HUES64 (cell line): ENCODE measurements around the gene EXOC1.

Experiments used
- H3K27ac ChIP-seq: 2 replicates; pipeline ENCODE4 v1.7.0; 2013; ENCODE audit warnings: low read depth, low read length, inconsistent platforms
- H3K27me3 ChIP-seq: 2 replicates; pipeline ENCODE4 v1.6.1; 2013; ENCODE audit warnings: mild to moderate bottlenecking, low read length; ENCODE audit not compliant: insufficient read depth
- H3K36me3 ChIP-seq: 2 replicates; pipeline ENCODE4 v1.6.1; 2013; ENCODE audit warnings: mild to moderate bottlenecking, low read length; ENCODE audit not compliant: insufficient read depth
- H3K4me1 ChIP-seq: 2 replicates; pipeline ENCODE4 v1.6.1; 2013; ENCODE audit warnings: mild to moderate bottlenecking, low read length, moderate library complexity; ENCODE audit not compliant: insufficient read depth
- H3K4me3 ChIP-seq: 2 replicates; pipeline ENCODE4 v1.5.1; 2013; ENCODE audit warnings: mild to moderate bottlenecking, low read length, moderate library complexity
- H3K9ac ChIP-seq: 2 replicates; pipeline ENCODE4 v1.6.1; 2013; ENCODE audit warnings: mild to moderate bottlenecking, low read depth, low read length
- H3K9me3 ChIP-seq: 2 replicates; pipeline ENCODE4 v1.6.1; 2013; ENCODE audit warnings: low read depth, low read length; ENCODE audit not compliant: insufficient read depth
- WGBS: fragments of 150-250, 120-280 bp; methylation state at CpG from one replicate; pipeline ENCODE4 v1.1.7; 2013; ENCODE audit warnings: missing lambda C conversion rate; 5-methylcytosine and 5-hydroxymethylcytosine counted together

Gene EXOC1

GRCh38 chr4:55906989-55907388 is 53.5 kb downstream of the EXOC1 start:
- Histone ChIP-seq H3K27ac (no peak overlapping the region), H3K4me3 (no peak overlapping the region), H3K4me1 (no peaks in the 10 kb centered on the region), H3K36me3 (peaks cover 21% of the 10 kb centered on the region), H3K27me3 (no peaks in the 10 kb centered on the region), H3K9ac (no peak overlapping the region), H3K9me3 (no peaks in the 10 kb centered on the region)
- WGBS: 77% methylated on average over 2 of the region's 3 CpGs

DNA sequence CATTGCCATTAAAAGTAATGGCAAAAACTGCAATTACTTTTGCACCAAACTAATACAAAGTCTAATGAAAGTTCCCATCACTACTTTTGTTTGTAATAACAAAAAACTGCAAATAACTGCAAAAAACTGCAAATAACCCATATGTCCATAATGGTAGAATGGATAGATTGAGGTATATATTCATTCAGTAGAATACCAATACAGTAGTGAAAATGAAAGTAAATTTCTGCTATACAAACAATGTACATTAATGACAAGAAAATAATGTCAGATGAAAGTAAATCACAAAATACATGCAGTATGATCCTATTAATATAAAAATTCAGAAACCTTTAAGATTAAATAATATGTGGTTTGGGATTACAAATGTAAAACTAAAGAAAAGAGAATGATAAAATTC is 54.0 kb downstream of the EXOC1 start:
- Histone ChIP-seq H3K9ac (no peak overlapping the region), H3K27me3 (no peaks in the 10 kb centered on the region), H3K9me3 (no peaks in the 10 kb centered on the region), H3K4me1 (no peaks in the 10 kb centered on the region), H3K36me3 (peaks cover 16% of the 10 kb centered on the region; the same call in 1 of the 2 replicates), H3K4me3 (no peak overlapping the region), H3K27ac (no peak overlapping the region)

GRCh38 chr4:55910140-55910539 is 56.7 kb downstream of the EXOC1 start:
- 94% methylated on average over 1 of the region's 1 CpG for WGBS
- Histone ChIP-seq H3K4me3 (no peak overlapping the region), H3K27ac (no peak overlapping the region), H3K27me3 (no peaks in the 10 kb centered on the region), H3K9ac (no peak overlapping the region), H3K4me1 (no peaks in the 10 kb centered on the region), H3K36me3 (no peaks in the 10 kb centered on the region), H3K9me3 (no peaks in the 10 kb centered on the region)

DNA sequence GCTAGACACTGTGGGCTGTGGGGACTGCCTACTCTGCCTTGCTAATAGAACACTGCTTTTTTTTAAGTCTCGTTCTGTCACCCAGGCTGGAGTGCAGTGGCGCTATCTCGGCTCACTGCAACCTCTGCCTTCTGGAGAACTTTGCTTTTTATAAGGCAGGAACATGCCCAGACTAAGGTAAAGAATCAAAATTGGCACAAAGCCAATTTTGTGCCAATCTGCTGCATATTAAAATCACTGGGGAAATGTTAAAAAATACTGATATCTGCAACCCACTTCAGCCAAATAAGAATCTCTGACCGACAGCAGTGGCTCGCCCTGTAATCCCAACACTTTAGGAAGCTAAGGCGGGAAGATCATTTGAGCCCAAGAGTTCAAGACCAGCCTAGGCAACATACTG is 58.8 kb downstream of the EXOC1 start:
- no peaks in the 10 kb centered on the region for H3K4me1 ChIP-seq
- H3K4me3 ChIP-seq: no peak overlapping the region
- 94% methylated on average over 6 of the region's 6 CpGs for WGBS
- H3K27me3 ChIP-seq: no peaks in the 10 kb centered on the region
- no peaks in the 10 kb centered on the region for H3K9me3 ChIP-seq
- no peak overlapping the region for H3K9ac ChIP-seq
- H3K36me3 ChIP-seq: no peaks in the 10 kb centered on the region
- H3K27ac ChIP-seq: no peak overlapping the region

DNA sequence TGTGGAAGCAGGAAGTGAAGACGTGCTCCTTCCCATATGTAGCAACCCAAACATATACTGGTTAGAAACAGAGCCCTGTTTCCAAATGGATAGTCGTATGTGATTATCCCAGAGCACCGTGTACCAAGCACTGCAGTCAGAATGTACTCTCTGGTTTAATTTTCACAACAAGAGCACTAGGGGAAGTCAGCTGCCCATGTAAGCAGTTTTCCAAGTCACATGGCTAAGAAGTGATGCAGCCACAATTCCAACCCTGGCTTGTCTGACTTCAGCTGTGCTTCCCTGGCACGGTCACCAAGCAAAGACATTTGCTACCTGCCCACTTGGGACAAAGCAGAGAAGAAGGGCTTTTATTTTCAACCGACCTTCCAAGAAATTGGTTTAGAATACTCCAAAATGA is 67.1 kb downstream of the EXOC1 start:
- no peaks in the 10 kb centered on the region for H3K9me3 ChIP-seq
- H3K27me3 ChIP-seq: no peaks in the 10 kb centered on the region
- H3K4me3 ChIP-seq: no peak overlapping the region
- 90% methylated on average over 5 of the region's 5 CpGs for WGBS
- H3K36me3 ChIP-seq: no peaks in the 10 kb centered on the region
- H3K4me1 ChIP-seq: no peaks in the 10 kb centered on the region
- no peak overlapping the region for H3K9ac ChIP-seq
- no peak overlapping the region for H3K27ac ChIP-seq

- WGBS: 93% methylated on average over 3 of the region's 3 CpGs
- H3K36me3 ChIP-seq: no peaks in the 10 kb centered on the region
- H3K9ac ChIP-seq: no peak overlapping the region
- peaks cover under 1% of the 10 kb centered on the region; the same call in 1 of the 2 replicates for H3K4me1 ChIP-seq
- no peaks in the 10 kb centered on the region for H3K9me3 ChIP-seq
- H3K4me3 ChIP-seq: no peak overlapping the region
- no peaks in the 10 kb centered on the region for H3K27me3 ChIP-seq
- H3K27ac ChIP-seq: no peak overlapping the region
These were observed 67.6 kb downstream of the EXOC1 start for GRCh38 chr4:55921093-55921492.

- Histone ChIP-seq H3K27me3 (no peaks in the 10 kb centered on the region), H3K36me3 (no peaks in the 10 kb centered on the region), H3K4me3 (no peak overlapping the region), H3K4me1 (peaks cover 11% of the 10 kb centered on the region), H3K27ac (no peak overlapping the region), H3K9ac (no peak overlapping the region), H3K9me3 (0 out of 2 replicates have a peak, but pooled peaks cover 3% of the 10 kb centered on the region)
- WGBS: 79% methylated on average over 4 of the region's 4 CpGs
These were observed 71.8 kb downstream of the EXOC1 start for GRCh38 chr4:55925241-55925640.

DNA sequence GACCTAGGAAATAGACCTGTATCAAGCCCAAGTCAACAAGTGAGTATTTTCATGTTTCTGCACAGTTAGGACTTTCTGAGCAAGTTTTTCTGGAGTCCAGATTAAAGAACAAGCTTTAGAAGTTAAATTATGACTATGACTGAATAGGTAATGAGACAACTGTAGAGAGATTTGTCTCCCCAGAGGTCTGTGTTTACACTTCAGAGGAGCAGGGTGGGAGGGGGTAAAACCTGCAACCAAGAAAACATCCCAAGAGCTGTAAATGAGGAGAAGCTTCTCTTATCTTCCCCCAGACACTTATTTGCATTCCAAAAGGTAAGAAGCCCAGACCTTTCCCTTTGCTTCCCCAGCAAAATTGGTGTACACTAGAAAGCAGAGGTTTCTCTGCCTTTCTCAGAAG is 73.2 kb downstream of the EXOC1 start:
- H3K27ac ChIP-seq: peak overlapping the region; percentile 10; the same call in 1 of the 2 replicates
- H3K9ac ChIP-seq: no peak overlapping the region
- no peak overlapping the region for H3K4me3 ChIP-seq
- H3K4me1 ChIP-seq: peaks cover 11% of the 10 kb centered on the region
- H3K27me3 ChIP-seq: no peaks in the 10 kb centered on the region
- H3K36me3 ChIP-seq: no peaks in the 10 kb centered on the region
- H3K9me3 ChIP-seq: 0 out of 2 replicates have a peak, but pooled peaks cover 3% of the 10 kb centered on the region

GRCh38 chr4:55927803-55928437 is 74.5 kb downstream of the EXOC1 start:
- Histone ChIP-seq H3K36me3 (no peaks in the 10 kb centered on the region), H3K4me1 (peaks cover 11% of the 10 kb centered on the region), H3K27me3 (no peaks in the 10 kb centered on the region), H3K9me3 (0 out of 2 replicates have a peak, but pooled peaks cover 3% of the 10 kb centered on the region), H3K9ac (no peak overlapping the region), H3K27ac (no peak overlapping the region), H3K4me3 (no peak overlapping the region)
- WGBS: 90% methylated on average over 2 of the region's 2 CpGs

DNA sequence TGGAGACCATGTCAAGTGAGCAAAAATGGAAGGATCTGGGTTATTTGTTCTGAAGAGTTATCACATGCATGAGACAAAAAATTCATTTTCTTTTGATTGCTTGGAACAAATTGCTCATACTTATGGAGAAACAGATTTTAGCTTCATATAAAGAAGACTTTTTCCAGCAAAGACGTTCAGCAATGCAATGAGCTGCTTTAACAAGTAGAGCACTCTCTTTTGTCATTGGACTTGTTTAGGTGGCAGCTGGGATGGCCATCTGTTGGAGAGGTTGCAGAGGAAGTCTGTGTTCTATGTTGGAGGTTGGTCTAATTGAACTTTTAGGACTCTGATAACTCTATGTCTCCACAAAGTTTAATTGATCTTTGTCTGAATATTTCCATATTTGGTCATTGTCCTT is 75.4 kb downstream of the EXOC1 start:
- no peaks in the 10 kb centered on the region for H3K27me3 ChIP-seq
- no peak overlapping the region for H3K27ac ChIP-seq
- no peaks in the 10 kb centered on the region for H3K36me3 ChIP-seq
- no peak overlapping the region for H3K9ac ChIP-seq
- no peak overlapping the region for H3K4me3 ChIP-seq
- WGBS: 92% methylated on average over 1 of the region's 1 CpG
- H3K4me1 ChIP-seq: peaks cover 11% of the 10 kb centered on the region
- H3K9me3 ChIP-seq: 0 out of 2 replicates have a peak, but pooled peaks cover 3% of the 10 kb centered on the region

DNA sequence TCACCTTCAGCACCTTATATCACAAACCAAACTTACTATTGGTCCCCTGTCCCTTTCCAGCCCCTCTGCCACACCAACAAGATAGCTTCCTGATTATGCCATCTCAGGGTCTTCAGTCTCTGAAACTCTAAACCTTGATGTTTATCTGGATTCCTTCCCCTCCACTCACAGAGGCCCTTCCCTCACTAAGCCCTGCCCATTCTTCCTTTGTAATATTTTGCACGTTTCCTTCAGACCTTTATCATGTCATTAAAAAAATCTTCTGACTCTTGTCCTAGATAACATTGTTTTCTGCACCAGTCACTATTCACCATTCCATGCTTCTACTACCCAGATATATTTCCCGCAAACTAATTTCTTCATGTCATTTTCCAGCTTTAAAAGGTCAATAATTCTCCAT is 77.6 kb downstream of the EXOC1 start:
- WGBS: 76% methylated on average over 2 of the region's 2 CpGs
- H3K27me3 ChIP-seq: no peaks in the 10 kb centered on the region
- H3K9me3 ChIP-seq: 0 out of 2 replicates have a peak, but pooled peaks cover 3% of the 10 kb centered on the region
- no peak overlapping the region for H3K27ac ChIP-seq
- H3K36me3 ChIP-seq: no peaks in the 10 kb centered on the region
- H3K4me1 ChIP-seq: peaks cover 11% of the 10 kb centered on the region
- H3K4me3 ChIP-seq: no peak overlapping the region
- H3K9ac ChIP-seq: no peak overlapping the region

GRCh38 chr4:55931833-55932232 is 78.4 kb downstream of the EXOC1 start:
- H3K9me3 ChIP-seq: 0 out of 2 replicates have a peak, but pooled peaks cover 3% of the 10 kb centered on the region
- peaks cover 4% of the 10 kb centered on the region for H3K4me1 ChIP-seq
- no peaks in the 10 kb centered on the region for H3K36me3 ChIP-seq
- H3K27ac ChIP-seq: no peak overlapping the region
- WGBS: 98% methylated on average over 3 of the region's 3 CpGs
- H3K9ac ChIP-seq: no peak overlapping the region
- no peaks in the 10 kb centered on the region for H3K27me3 ChIP-seq
- H3K4me3 ChIP-seq: no peak overlapping the region
